HUES48 (cell line): ENCODE data around the gene FAM241B.

Source experiments
- H3K27ac ChIP-seq: one replicate; pipeline ENCODE4 v1.7.0; 2013; ENCODE audit warnings: low read depth, low read length, inconsistent platforms
- H3K27me3 ChIP-seq: 2 replicates; pipeline ENCODE4 v1.6.1; 2013; ENCODE audit warnings: mild to moderate bottlenecking, low read length; ENCODE audit not compliant: control insufficient read depth, insufficient read depth
- H3K36me3 ChIP-seq: 2 replicates; pipeline ENCODE4 v1.6.1; 2013; ENCODE audit warnings: low read length; ENCODE audit not compliant: control insufficient read depth, insufficient read depth
- H3K4me1 ChIP-seq: 2 replicates; pipeline ENCODE4 v1.6.1; 2013; ENCODE audit warnings: mild to moderate bottlenecking, low read length; ENCODE audit not compliant: control insufficient read depth, insufficient read depth
- H3K4me3 ChIP-seq: 2 replicates; pipeline ENCODE4 v1.5.1; 2013; ENCODE audit warnings: mild to moderate bottlenecking, low read depth, low read length
- H3K9ac ChIP-seq: 2 replicates; pipeline ENCODE4 v1.6.1; 2013; ENCODE audit warnings: mild to moderate bottlenecking, low read depth, low read length, moderate library complexity
- H3K9me3 ChIP-seq: 2 replicates; pipeline ENCODE4 v1.6.1; 2013; ENCODE audit warnings: low read length; ENCODE audit not compliant: control insufficient read depth, insufficient read depth

The FAM241B gene

GRCh38 chr10:69634759-69635425, 4.8 kb downstream of the FAM241B start:
- no peak overlapping the region for H3K27ac ChIP-seq
- peaks cover 19% of the 10 kb centered on the region for H3K36me3 ChIP-seq
- H3K9ac ChIP-seq, result no peak overlapping the region
- no peak overlapping the region for H3K4me3 ChIP-seq
- H3K9me3 ChIP-seq, result no peaks in the 10 kb centered on the region
- no peaks in the 10 kb centered on the region; the same call in 1 of the 2 replicates for H3K4me1 ChIP-seq
- H3K27me3 ChIP-seq, result peaks cover 5% of the 10 kb centered on the region

- H3K4me1 ChIP-seq, result no peaks in the 10 kb centered on the region; the same call in 1 of the 2 replicates
- no peaks in the 10 kb centered on the region for H3K9me3 ChIP-seq
- H3K4me3 ChIP-seq, result no peak overlapping the region
- H3K27me3 ChIP-seq, result peaks cover 3% of the 10 kb centered on the region; the same call in 1 of the 2 replicates
- no peak overlapping the region for H3K9ac ChIP-seq
- no peak overlapping the region for H3K27ac ChIP-seq
- H3K36me3 ChIP-seq, result peaks cover 19% of the 10 kb centered on the region
These were observed 5.6 kb downstream of the FAM241B start for GRCh38 chr10:69635428-69636272.

GRCh38 chr10:69636273-69636575, 6.2 kb downstream of the FAM241B start:
- no peaks in the 10 kb centered on the region for H3K9me3 ChIP-seq
- no peaks in the 10 kb centered on the region for H3K27me3 ChIP-seq
- no peak overlapping the region for H3K9ac ChIP-seq
- H3K27ac ChIP-seq, result no peak overlapping the region
- H3K36me3 ChIP-seq, result peaks cover 19% of the 10 kb centered on the region
- no peaks in the 10 kb centered on the region; the same call in 1 of the 2 replicates for H3K4me1 ChIP-seq
- H3K4me3 ChIP-seq, result no peak overlapping the region

GRCh38 chr10:69636626-69637605, 6.9 kb downstream of the FAM241B start:
- H3K27ac ChIP-seq, result no peak overlapping the region
- H3K9me3 ChIP-seq, result no peaks in the 10 kb centered on the region
- H3K36me3 ChIP-seq, result peaks cover 19% of the 10 kb centered on the region
- H3K4me3 ChIP-seq, result no peak overlapping the region
- no peaks in the 10 kb centered on the region for H3K27me3 ChIP-seq
- H3K4me1 ChIP-seq, result no peaks in the 10 kb centered on the region; the same call in 1 of the 2 replicates
- H3K9ac ChIP-seq, result no peak overlapping the region

- Histone ChIP-seq H3K36me3 (peaks cover 6% of the 10 kb centered on the region), H3K9me3 (no peaks in the 10 kb centered on the region), H3K4me3 (no peak overlapping the region), H3K4me1 (no peaks in the 10 kb centered on the region; the same call in 1 of the 2 replicates), H3K27ac (no peak overlapping the region), H3K9ac (no peak overlapping the region), H3K27me3 (no peaks in the 10 kb centered on the region)
These were observed 8.6 kb downstream of the FAM241B start for GRCh38 chr10:69638642-69639041.

- Histone ChIP-seq H3K9me3 (no peaks in the 10 kb centered on the region), H3K4me1 (no peaks in the 10 kb centered on the region; the same call in 1 of the 2 replicates), H3K27ac (no peak overlapping the region), H3K27me3 (no peaks in the 10 kb centered on the region), H3K36me3 (no peaks in the 10 kb centered on the region), H3K4me3 (no peak overlapping the region), H3K9ac (no peak overlapping the region)
These were observed 9.5 kb downstream of the FAM241B start for GRCh38 chr10:69639291-69640195.

- Histone ChIP-seq H3K27ac (no peak overlapping the region), H3K36me3 (no peaks in the 10 kb centered on the region), H3K4me3 (no peak overlapping the region), H3K4me1 (no peaks in the 10 kb centered on the region; the same call in 1 of the 2 replicates), H3K9ac (no peak overlapping the region), H3K9me3 (no peaks in the 10 kb centered on the region), H3K27me3 (no peaks in the 10 kb centered on the region)
These were observed 10.3 kb downstream of the FAM241B start for GRCh38 chr10:69640196-69640980.

- no peak overlapping the region for H3K27ac ChIP-seq
- no peaks in the 10 kb centered on the region for H3K36me3 ChIP-seq
- no peaks in the 10 kb centered on the region for H3K9me3 ChIP-seq
These were observed 11.4 kb downstream of the FAM241B start for GRCh38 chr10:69641261-69641980.

GRCh38 chr10:69642747-69643146, 12.7 kb downstream of the FAM241B start:
- Histone ChIP-seq H3K36me3 (no peaks in the 10 kb centered on the region), H3K27me3 (no peaks in the 10 kb centered on the region), H3K27ac (no peak overlapping the region), H3K4me1 (peaks cover 4% of the 10 kb centered on the region; the same call in 1 of the 2 replicates), H3K9me3 (no peaks in the 10 kb centered on the region), H3K9ac (no peak overlapping the region), H3K4me3 (no peak overlapping the region)

More at GRCh38 chr10:69641261-69641980, 11.4 kb downstream of the FAM241B start:
- no peak overlapping the region for H3K9ac ChIP-seq
- peaks cover under 1% of the 10 kb centered on the region; the same call in 1 of the 2 replicates for H3K4me1 ChIP-seq
- no peak overlapping the region for H3K4me3 ChIP-seq
- no peaks in the 10 kb centered on the region for H3K27me3 ChIP-seq
